Measurements from ENCODE around the gene PLEKHM1.

Gene PLEKHM1

GRCh38 chr17:45436625-45437464 lies 53.7 kb downstream of the PLEKHM1 start:
- Mint-ChIP-seq H3K27ac (no peak overlapping the region), H3K4me1 (peaks cover 56% of the 10 kb centered on the region), H3K36me3 (ENCODE audit: low read depth) (no peaks in the 10 kb centered on the region), H3K4me3 (no peak overlapping the region), H3K27me3 (ENCODE audit: low read depth, poor library complexity) (peaks cover 42% of the 10 kb centered on the region), H3K9me3 (no peaks in the 10 kb centered on the region)
- TF ChIP-seq CTCF (IDR thresholded peaks at IDR 0.05): no peak
- DNase-seq: no peak

- DNase-seq: no peak
- Mint-ChIP-seq H3K27me3 (ENCODE audit: low read depth, poor library complexity) (peaks cover 46% of the 10 kb centered on the region), H3K27ac (no peak overlapping the region), H3K36me3 (ENCODE audit: low read depth) (no peaks in the 10 kb centered on the region), H3K4me1 (peaks cover 51% of the 10 kb centered on the region), H3K9me3 (no peaks in the 10 kb centered on the region), H3K4me3 (no peak overlapping the region)
- no peak for TF ChIP-seq CTCF (IDR thresholded peaks at IDR 0.05)
Measured at GRCh38 chr17:45436161-45436560, 54.4 kb downstream of the PLEKHM1 start.

GRCh38 chr17:45435481-45435880 lies 55.0 kb downstream of the PLEKHM1 start:
- H3K9me3 Mint-ChIP-seq: no peaks in the 10 kb centered on the region
- no peak for TF ChIP-seq CTCF (IDR thresholded peaks at IDR 0.05)
- H3K36me3 Mint-ChIP-seq (ENCODE audit: low read depth): no peaks in the 10 kb centered on the region
- H3K4me3 Mint-ChIP-seq: no peak overlapping the region
- no peak for DNase-seq
- peaks cover 51% of the 10 kb centered on the region for H3K4me1 Mint-ChIP-seq
- H3K27ac Mint-ChIP-seq: no peak overlapping the region
- peaks cover 53% of the 10 kb centered on the region for H3K27me3 Mint-ChIP-seq (ENCODE audit: low read depth, poor library complexity)

DNA sequence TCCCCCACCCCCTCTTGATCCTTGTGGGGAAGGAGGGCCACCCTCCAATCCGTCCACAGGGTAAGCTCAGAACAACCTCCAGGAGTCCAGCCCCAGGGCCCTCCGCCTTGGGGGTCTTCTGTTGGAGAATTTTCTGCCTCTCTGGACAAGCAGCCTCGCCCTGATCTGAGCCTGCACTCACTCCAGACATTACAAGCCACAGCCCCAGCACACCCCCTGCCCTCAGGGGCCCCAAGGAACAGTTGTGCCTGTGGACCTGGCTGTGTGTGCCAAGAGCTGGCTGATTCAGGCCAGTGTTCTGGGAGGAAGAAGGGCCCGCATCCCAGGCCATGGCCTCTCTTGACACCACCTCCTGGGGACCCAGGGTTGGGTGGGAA lies 57.4 kb downstream of the PLEKHM1 start:
- Mint-ChIP-seq H3K27ac (no peak overlapping the region), H3K9me3 (no peaks in the 10 kb centered on the region), H3K36me3 (ENCODE audit: low read depth) (no peaks in the 10 kb centered on the region), H3K4me1 (peaks cover 51% of the 10 kb centered on the region), H3K4me3 (peak overlapping the region; percentile 58), H3K27me3 (ENCODE audit: low read depth, poor library complexity) (peaks cover 75% of the 10 kb centered on the region)
- no peak for DNase-seq
- TF ChIP-seq CTCF (IDR thresholded peaks at IDR 0.05): no peak

GRCh38 chr17:45432405-45433158 lies 57.9 kb downstream of the PLEKHM1 start, which contains the start of gene ARHGAP27:
Gene ARHGAP27, minus strand, starts transcription at chr17:45432870. Its CDS starts 2,591 bp downstream, at chr17:45430279.
- H3K4me3 Mint-ChIP-seq: peak within 1 kb of the TSS; percentile 74
- H3K27me3 Mint-ChIP-seq (ENCODE audit: low read depth, poor library complexity): peaks cover 80% of the 10 kb centered on the region
- TF ChIP-seq CTCF (IDR thresholded peaks at IDR 0.05): no peak
- H3K9me3 Mint-ChIP-seq: no peaks in the 10 kb centered on the region
- H3K27ac Mint-ChIP-seq: no peak within 1 kb of the TSS
- DNase-seq: peak; percentile 50
- H3K36me3 Mint-ChIP-seq (ENCODE audit: low read depth): no peaks in the 10 kb centered on the region
- H3K4me1 Mint-ChIP-seq: peaks cover 47% of the 10 kb centered on the region

Data from nephron progenitor cell (in vitro differentiated cells).